GM12878 (cell line): Measurements from ENCODE around the gene HOXA2. TPM values are rescaled to one million over a fixed set of nuclear protein-coding genes. Genes with fewer than 3 reads are reported as not detected.

Source experiments
- ATAC-seq: fragments of 200-7000 bp; cut with Tn5 transposase; 3 replicates; pipeline ENCODE4 v1.9.1; 2020; ENCODE audit warnings: mild to moderate bottlenecking, moderate library complexity
- BruUV-seq: library from RNA; stranded (reverse); fragments of 400-500 nt; replicated peaks from 2 replicates; lab custom pipeline; 2021; lab: Mats Ljungman, UMichigan
- CTCF ChIA-PET: fragments of 300-600 bp; sonication (Branson Sonifier 250); formaldehyde crosslinking; extraction: SDS; loops from one replicate; lab custom pipeline; 2021; ENCODE audit warnings: inconsistent platforms; lab: Yijun Ruan, JAX
- POLR2A ChIA-PET: fragments of 350-600 bp; formaldehyde crosslinking; extraction: SDS; loops from one replicate; lab custom pipeline; 2021; ENCODE audit warnings: inconsistent platforms; lab: Charles Lee
- RAD21 ChIA-PET: fragments of 300-600 bp; sonication (Branson Sonifier 250); formaldehyde crosslinking; loops from one replicate; lab custom pipeline; 2023; ENCODE audit warnings: antibody characterized with exemption; ENCODE audit not compliant: unreplicated experiment; lab: Charles Lee
- SMC1A ChIA-PET: fragments of 300-600 bp; sonication (Branson Sonifier 250); formaldehyde crosslinking; loops from one replicate; lab custom pipeline; 2023; ENCODE audit not compliant: unreplicated experiment, uncharacterized antibody; lab: Charles Lee
- DNase-seq: peaks from one replicate; pipeline ENCODE4 v3.0.0-alpha.2; 2011; ENCODE audit warnings: low read depth, low spot score
- FAIRE-seq: peaks from 3 replicates; lab custom pipeline; 2011; peaks lifted over from hg19 to GRCh38; lab: Jason Lieb, UNC
- H2AFZ ChIP-seq: 2 replicates; pipeline ENCODE4 v1.6.0; 2011; ENCODE audit warnings: low read depth, low read length, control low read depth; ENCODE audit not compliant: control insufficient read depth
- H3K27ac ChIP-seq: 2 replicates; pipeline ENCODE4 v1.5.1; 2011; ENCODE audit warnings: control low read depth; ENCODE audit not compliant: control insufficient read depth, insufficient read depth
- H3K27me3 ChIP-seq, 2 experiments: replicated peaks in 1 of 2; 2 replicates each; pipeline versions ENCODE4 v1.6.0 to v1.6.1; 2011; ENCODE audit warnings: low read length in 1 of 2; ENCODE audit not compliant: control insufficient read depth in 2 of 2, insufficient read depth in 2 of 2
- H3K36me3 ChIP-seq, 2 experiments: 2 replicates each; pipeline ENCODE4 v1.5.1; 2011; ENCODE audit warnings: low read length in 1 of 2; ENCODE audit not compliant: control insufficient read depth in 2 of 2, insufficient read depth in 2 of 2
- H3K4me1 ChIP-seq: 2 replicates; pipeline ENCODE4 v1.6.1; 2011; ENCODE audit warnings: mild to moderate bottlenecking, low read length, moderate library complexity, mixed read lengths; ENCODE audit not compliant: control insufficient read depth, insufficient read depth
- H3K4me2 ChIP-seq: 2 replicates; pipeline ENCODE4 v1.6.0; 2011; ENCODE audit warnings: control low read depth; ENCODE audit not compliant: control insufficient read depth, insufficient read depth
- H3K4me3 ChIP-seq: fragments of 200-600 bp; sonication (generic); 2 replicates; pipeline ENCODE4 v1.5.1; 2016
- H3K79me2 ChIP-seq: 2 replicates; pipeline ENCODE4 v1.6.0; 2011; ENCODE audit warnings: low read length; ENCODE audit not compliant: control insufficient read depth, insufficient read depth
- H3K9ac ChIP-seq: 2 replicates; pipeline ENCODE4 v1.8.0; 2011; ENCODE audit warnings: low read length, control low read depth, mixed read lengths; ENCODE audit not compliant: control insufficient read depth, insufficient read depth
- H3K9me3 ChIP-seq: replicated peaks from 3 replicates; pipeline ENCODE4 v1.5.1; 2011; ENCODE audit warnings: mild to moderate bottlenecking, low read length; ENCODE audit not compliant: control insufficient read depth, insufficient read depth
- H4K20me1 ChIP-seq: 2 replicates; pipeline ENCODE4 v1.6.0; 2011; ENCODE audit not compliant: control insufficient read depth, insufficient read depth
- CEBPB ChIP-seq, 2 experiments: fragments of 150-350 bp in 1 of 2; IDR thresholded peaks; 2 replicates each; pipeline ENCODE4 v1.6.1; 2012 to 2014; ENCODE audit warnings: low read depth in 2 of 2, low read length in 2 of 2, borderline replicate concordance in 1 of 2, inconsistent platforms in 1 of 2
- IKZF2 ChIP-seq, 2 experiments: fragments of 450-650 bp; IDR thresholded peaks; 2 replicates each; pipeline ENCODE4 v1.6.1; 2017; ENCODE audit warnings: mild to moderate bottlenecking in 2 of 2, moderate library complexity in 2 of 2
- IRF4 ChIP-seq: IDR thresholded peaks from 2 replicates; pipeline ENCODE4 v1.6.1; 2011; ENCODE audit warnings: low read depth, low read length
- JUNB ChIP-seq: IDR thresholded peaks from 2 replicates; pipeline ENCODE4 v1.6.1; 2016; ENCODE audit warnings: antibody characterized with exemption, mild to moderate bottlenecking
- NBN ChIP-seq: fragments of 450-650 bp; IDR thresholded peaks from 2 replicates; pipeline ENCODE4 v1.6.1; 2016
- RUNX3 ChIP-seq: IDR thresholded peaks from 2 replicates; pipeline ENCODE4 v1.6.1; 2012; ENCODE audit warnings: low read length, inconsistent platforms
- SMAD5 ChIP-seq: IDR thresholded peaks from 2 replicates; pipeline ENCODE4 v1.6.1; 2016; ENCODE audit warnings: antibody characterized with exemption, low read depth
- TAF1 ChIP-seq: IDR thresholded peaks from 2 replicates; pipeline ENCODE4 v1.6.1; 2011; ENCODE audit warnings: mild to moderate bottlenecking, low read depth, low read length, borderline replicate concordance
- ZNF24 ChIP-seq: fragments of 450-650 bp; IDR thresholded peaks from 2 replicates; pipeline ENCODE4 v1.6.1; 2017; ENCODE audit warnings: antibody characterized with exemption, mild to moderate bottlenecking
- WGBS: methylation state at CpG from one replicate; pipeline ENCODE4 v1.1.6; 2016; ENCODE audit warnings: low lambda C conversion rate; ENCODE audit not compliant: insufficient replicate concordance, insufficient coverage; ENCODE audit errors: missing lambda C conversion rate; 5-methylcytosine and 5-hydroxymethylcytosine counted together
- in situ Hi-C: fragments of 300-500 bp; cut with MboI; formaldehyde crosslinking; loops from 9 replicates; pipeline ENCODE4 v1.14.3; 2018; ENCODE audit warnings: mixed read lengths
- intact Hi-C: fragments of 100-400 bp; cut with micrococcal nuclease; formaldehyde crosslinking; loops from one replicate; pipeline ENCODE4 v1.14.2; 2022; ENCODE audit not compliant: unreplicated experiment
- polyA plus RNA-seq, 11 experiments: library from polyadenylated mRNA; depleted of rRNA in 4 of 11; unstranded in 6 of 11; stranded (reverse) in 5 of 11; fragments of >200 nt; fragmentation: Nextera tagmentation in 4 of 11; fragmentation: Illumina TruSeq in 1 of 11; extraction: Ambion mirVana in 4 of 11; extraction: Trizol in 1 of 11; gene quantifications; 1 replicate in 1 of 11; 2 replicates in 10 of 11; pipeline versions ENCODE4 v1.2.1 to v1.2.3, GENCODE V29; 2011 to 2016; ENCODE audit warnings: inconsistent platforms in 2 of 11, missing spikeins in 2 of 11, low read depth in 1 of 11
- total RNA-seq, 4 experiments: library from RNA; depleted of rRNA in 3 of 4; stranded (reverse); fragments of >200 nt in 3 of 4; fragmentation: Illumina TruSeq in 1 of 4; extraction: Trizol in 1 of 4; gene quantifications; 2 replicates each; pipeline versions ENCODE4 v1.2.1 to v1.2.3, GENCODE V29; 2013 to 2021
- TF ChIP-seq, protein P1 (sequence below): fragments of 450-650 bp; IDR thresholded peaks from 2 replicates; pipeline ENCODE4 v1.6.1; 2016; ENCODE audit warnings: mild to moderate bottlenecking, moderate library complexity, borderline replicate concordance
- TF ChIP-seq, protein P2 (sequence below): IDR thresholded peaks from 2 replicates; pipeline ENCODE4 v1.6.1; 2011; ENCODE audit warnings: borderline replicate concordance, low read depth, mild to moderate bottlenecking, moderate library complexity, mixed read lengths, low read length; ENCODE audit not compliant: insufficient read depth; ENCODE audit errors: extremely low read length

Gene HOXA2
- total and polyA plus RNA-seq, 10 of the 15 experiments (the other 5 are each of a cell fraction or from before 2014, with no cell fraction given): not detected

DNA sequence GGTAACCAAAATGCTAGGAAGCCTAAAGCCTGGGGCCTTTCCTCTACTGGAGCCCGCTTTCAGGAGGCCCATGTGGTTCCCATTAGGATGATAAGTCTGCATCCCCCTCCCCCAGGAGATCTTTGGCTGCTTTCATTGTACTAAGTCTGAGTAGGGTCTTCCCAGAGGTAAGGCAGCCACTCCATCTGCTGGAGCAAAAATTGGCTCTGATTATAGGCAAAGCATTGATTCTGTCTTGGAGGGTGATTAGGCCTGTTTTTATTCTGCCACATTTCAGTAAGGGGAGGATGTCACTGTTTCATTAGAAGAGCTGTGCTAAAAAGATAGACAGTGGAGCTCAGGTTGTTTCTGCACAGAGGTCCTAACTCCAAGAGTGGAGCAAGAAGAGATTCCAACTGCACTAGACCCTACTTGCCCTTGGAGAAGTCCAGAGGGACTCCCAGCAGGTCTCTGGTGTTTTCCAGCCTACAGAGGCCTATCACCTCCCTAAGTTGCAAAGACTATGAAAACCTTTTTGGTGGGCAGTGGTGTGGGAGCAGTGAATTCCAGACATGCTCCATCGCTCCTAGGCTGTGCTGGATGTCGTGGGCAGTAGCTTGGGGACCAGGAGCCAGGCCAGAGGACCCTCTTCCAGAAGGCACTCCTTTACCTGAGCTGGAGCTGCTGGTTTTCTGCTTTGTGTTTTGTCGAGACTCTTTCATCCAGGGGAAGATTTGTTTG lies 7.1 kb upstream of the HOXA2 start:
- no peak overlapping the region for H3K4me3 ChIP-seq
- CTCF ChIA-PET: no interaction called here
- FAIRE-seq (no peak), ATAC-seq (no peak), DNase-seq (no peak)
- H3K27ac ChIP-seq: no peak overlapping the region
- SMC1A ChIA-PET: interaction anchor here (0.6 kb wide), 1 partner anchor 13 kb away, joined by 3 read pairs; no protein-coding TSS in a partner anchor
- no peaks in the 10 kb centered on the region for H3K36me3 ChIP-seq
- POLR2A ChIA-PET: interaction anchor here (0.5 kb wide), 1 partner anchor 31 kb away, joined by 4 read pairs; no protein-coding TSS in a partner anchor
- no peaks in the 10 kb centered on the region for H3K79me2 ChIP-seq
- H3K4me1 ChIP-seq: no peaks in the 10 kb centered on the region
- intact Hi-C loops: no loop called here
- no peaks in the 10 kb centered on the region for H4K20me1 ChIP-seq
- in situ Hi-C loops: no loop called here
- RAD21 ChIA-PET: no interaction called here
- H3K9ac ChIP-seq: no peak overlapping the region
- H2AFZ ChIP-seq: no peak overlapping the region
- H3K9me3 ChIP-seq: no peaks in the 10 kb centered on the region; the same call in 2 of the 3 replicates
- BruUV-seq: no TSS peak
- H3K27me3 ChIP-seq: no peaks in the 10 kb centered on the region; a peak in 2 of 4 replicates
- WGBS: 33% methylated on average over 4 of the region's 4 CpGs
- no peak overlapping the region for H3K4me2 ChIP-seq
- TF ChIP-seq CEBPB (IDR thresholded peaks at IDR 0.05; ENCODE audit: borderline replicate concordance in 1 of 2, low read depth in 2 of 2, low read length in 2 of 2): no peak
- no peak for TF ChIP-seq JUNB
- TF ChIP-seq RUNX3: no peak
- TF ChIP-seq IRF4: no peak
- TF ChIP-seq, all 136 proteins: peak for 0

DNA sequence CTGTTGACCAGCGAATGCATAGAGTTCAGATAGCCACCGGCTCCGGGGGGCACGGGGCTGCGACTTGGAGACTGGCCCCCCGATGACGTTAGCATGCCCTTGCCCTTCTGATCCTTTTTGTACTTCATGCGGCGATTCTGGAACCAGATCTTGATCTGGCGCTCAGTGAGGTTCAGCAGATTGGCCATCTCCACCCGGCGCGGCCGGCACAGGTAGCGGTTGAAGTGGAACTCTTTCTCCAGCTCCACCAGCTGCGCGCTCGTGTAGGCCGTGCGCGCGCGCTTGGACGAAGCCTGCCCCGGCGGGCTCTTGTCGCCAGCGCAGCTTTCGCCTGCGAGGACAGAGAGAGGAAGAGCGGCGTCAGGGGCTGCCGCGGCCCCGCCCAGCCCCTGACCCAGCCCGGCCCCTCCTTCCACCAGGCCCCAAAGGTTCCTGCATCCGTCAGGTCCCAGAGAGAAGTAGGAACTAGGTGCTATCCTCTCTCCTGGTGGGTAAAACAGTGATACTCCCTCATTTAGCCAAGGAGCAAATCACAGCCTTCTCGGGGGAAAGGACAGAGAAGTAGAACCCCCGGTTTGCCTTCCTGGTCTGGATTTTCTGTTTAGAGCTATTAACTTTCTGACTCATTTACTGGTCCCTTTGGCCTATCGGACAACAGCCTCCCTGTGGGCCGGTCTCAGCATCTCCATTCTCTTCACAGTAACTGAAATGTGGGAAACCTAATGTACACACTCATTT lies 6.1 kb upstream of the HOXA2 start:
- ChIA-PET RAD21 (interaction anchor here (0.8 kb wide), 1 partner anchor 421 kb away, joined by 3 read pairs; no protein-coding TSS in a partner anchor), CTCF (interaction anchor here (0.8 kb wide), 1 partner anchor 259 kb away, joined by 3 read pairs; no protein-coding TSS in a partner anchor), SMC1A (no interaction called here), POLR2A (no interaction called here)
- peaks cover 0 to 2% of the 10 kb centered on the region in 2 experiments; a peak in 3 of 4 replicates for H3K27me3 ChIP-seq
- H3K27ac ChIP-seq: no peak overlapping the region
- intact Hi-C loops: no loop called here
- DNase-seq (no peak), FAIRE-seq (no peak), ATAC-seq (no peak)
- H3K4me2 ChIP-seq: no peak overlapping the region
- WGBS: 91% methylated on average over 31 of the region's 41 CpGs
- H2AFZ ChIP-seq: no peak overlapping the region
- no peaks in the 10 kb centered on the region; the same call in 2 of the 3 replicates for H3K9me3 ChIP-seq
- H3K79me2 ChIP-seq: no peaks in the 10 kb centered on the region
- no peaks in the 10 kb centered on the region for H4K20me1 ChIP-seq
- no peak overlapping the region for H3K9ac ChIP-seq
- no peaks in the 10 kb centered on the region for H3K36me3 ChIP-seq
- no TSS peak for BruUV-seq
- in situ Hi-C loops: no loop called here
- no peaks in the 10 kb centered on the region for H3K4me1 ChIP-seq
- H3K4me3 ChIP-seq: no peak overlapping the region
- TF ChIP-seq, protein P1, sequence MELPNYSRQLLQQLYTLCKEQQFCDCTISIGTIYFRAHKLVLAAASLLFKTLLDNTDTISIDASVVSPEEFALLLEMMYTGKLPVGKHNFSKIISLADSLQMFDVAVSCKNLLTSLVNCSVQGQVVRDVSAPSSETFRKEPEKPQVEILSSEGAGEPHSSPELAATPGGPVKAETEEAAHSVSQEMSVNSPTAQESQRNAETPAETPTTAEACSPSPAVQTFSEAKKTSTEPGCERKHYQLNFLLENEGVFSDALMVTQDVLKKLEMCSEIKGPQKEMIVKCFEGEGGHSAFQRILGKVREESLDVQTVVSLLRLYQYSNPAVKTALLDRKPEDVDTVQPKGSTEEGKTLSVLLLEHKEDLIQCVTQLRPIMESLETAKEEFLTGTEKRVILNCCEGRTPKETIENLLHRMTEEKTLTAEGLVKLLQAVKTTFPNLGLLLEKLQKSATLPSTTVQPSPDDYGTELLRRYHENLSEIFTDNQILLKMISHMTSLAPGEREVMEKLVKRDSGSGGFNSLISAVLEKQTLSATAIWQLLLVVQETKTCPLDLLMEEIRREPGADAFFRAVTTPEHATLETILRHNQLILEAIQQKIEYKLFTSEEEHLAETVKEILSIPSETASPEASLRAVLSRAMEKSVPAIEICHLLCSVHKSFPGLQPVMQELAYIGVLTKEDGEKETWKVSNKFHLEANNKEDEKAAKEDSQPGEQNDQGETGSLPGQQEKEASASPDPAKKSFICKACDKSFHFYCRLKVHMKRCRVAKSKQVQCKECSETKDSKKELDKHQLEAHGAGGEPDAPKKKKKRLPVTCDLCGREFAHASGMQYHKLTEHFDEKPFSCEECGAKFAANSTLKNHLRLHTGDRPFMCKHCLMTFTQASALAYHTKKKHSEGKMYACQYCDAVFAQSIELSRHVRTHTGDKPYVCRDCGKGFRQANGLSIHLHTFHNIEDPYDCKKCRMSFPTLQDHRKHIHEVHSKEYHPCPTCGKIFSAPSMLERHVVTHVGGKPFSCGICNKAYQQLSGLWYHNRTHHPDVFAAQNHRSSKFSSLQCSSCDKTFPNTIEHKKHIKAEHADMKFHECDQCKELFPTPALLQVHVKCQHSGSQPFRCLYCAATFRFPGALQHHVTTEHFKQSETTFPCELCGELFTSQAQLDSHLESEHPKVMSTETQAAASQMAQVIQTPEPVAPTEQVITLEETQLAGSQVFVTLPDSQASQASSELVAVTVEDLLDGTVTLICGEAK: no peak
- no peak for TF ChIP-seq TAF1
- TF ChIP-seq SMAD5: no peak
- TF ChIP-seq, protein P2, sequence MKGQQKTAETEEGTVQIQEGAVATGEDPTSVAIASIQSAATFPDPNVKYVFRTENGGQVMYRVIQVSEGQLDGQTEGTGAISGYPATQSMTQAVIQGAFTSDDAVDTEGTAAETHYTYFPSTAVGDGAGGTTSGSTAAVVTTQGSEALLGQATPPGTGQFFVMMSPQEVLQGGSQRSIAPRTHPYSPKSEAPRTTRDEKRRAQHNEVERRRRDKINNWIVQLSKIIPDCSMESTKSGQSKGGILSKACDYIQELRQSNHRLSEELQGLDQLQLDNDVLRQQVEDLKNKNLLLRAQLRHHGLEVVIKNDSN: no peak
- no peak for TF ChIP-seq IKZF2 (IDR thresholded peaks at IDR 0.05)
- TF ChIP-seq ZNF24: no peak
- TF ChIP-seq NBN: no peak
